CD4-positive, alpha-beta T cell treated with Interferon gamma for 1 hour (primary cell): ENCODE data around the gene ICAM2.

Source experiments
- DNase-seq: peaks from one replicate; pipeline ENCODE4 v3.0.0-alpha.2; 2020

The ICAM2 gene

DNA sequence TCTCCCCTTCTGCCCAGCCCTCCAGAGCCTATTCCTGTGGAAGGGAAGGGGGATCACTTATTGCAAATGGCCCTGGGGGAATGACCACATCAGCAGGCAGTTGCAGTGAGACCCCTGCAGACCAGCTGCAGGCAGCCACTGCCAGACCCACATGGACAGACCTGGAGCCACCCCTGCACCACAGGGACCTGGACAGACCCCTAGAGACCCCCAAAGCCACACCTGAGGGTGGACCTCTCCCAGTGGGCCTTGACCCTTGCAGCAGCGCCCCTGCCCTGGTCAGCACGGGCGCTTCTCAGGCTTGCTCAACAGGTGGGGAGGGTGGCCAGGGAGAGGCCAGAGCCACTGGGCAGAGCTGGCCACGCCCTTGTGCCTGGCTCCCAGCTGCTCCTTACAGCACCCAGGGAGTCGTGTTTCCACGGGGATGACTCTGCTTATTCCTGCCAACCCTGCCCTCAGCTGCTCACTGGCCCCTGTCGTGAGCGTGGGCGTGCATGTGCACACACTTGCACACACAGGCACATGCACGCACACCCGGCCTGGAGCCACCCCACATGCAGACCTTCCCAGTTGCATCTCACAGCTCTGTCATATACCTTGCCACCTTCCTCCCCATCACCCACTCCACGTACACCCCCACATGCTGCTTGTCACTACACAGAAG, 46.4 kb downstream of the ICAM2 start:
- DNase-seq = no peak

DNA sequence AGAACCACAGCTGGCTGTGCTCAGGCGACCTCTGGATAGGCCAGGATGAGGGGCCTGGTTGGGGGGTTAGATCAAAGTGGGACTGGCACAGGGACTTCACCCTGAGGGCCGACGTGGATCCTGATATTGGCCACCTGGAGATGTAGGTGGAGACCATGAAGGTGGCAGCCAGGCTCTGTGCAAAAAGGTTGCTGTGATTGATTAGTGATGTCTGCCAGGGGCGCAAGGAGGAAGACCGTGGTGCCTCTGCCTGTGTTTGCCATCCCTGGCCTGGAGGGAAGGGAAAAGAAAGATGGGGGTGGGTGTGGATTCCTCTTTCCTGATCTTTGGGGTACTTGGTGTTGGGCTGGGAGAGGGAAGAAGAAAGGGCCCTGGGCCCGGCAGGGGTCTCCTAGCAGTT, 47.2 kb downstream of the ICAM2 start:
- no peak for DNase-seq

DNA sequence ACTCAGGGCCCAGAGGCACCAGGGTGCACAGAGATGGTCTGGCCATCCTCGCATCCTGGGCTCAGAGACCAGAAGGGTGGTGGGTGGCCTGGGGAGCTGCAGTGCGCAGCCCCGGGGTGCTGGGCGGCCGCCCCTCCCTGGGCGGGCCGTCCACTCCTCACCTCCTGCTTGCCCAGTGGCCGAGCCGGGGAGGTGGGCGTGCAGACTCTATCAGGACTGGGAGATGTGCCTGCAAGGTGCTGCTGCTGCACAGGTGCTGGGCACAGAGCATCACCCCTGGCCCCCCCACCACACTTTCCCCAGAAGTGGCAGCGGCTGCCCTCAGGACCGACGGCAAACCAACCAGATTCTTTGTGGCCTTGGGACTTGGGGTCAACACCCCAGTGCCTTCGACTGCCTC, 47.6 kb downstream of the ICAM2 start, which contains the start of gene SCN4A:
TSS of gene SCN4A (minus strand) at position 123 of the 400 bp plus-strand sequence. CDS start at position 46, 77 bp downstream.
- no peak for DNase-seq

DNA sequence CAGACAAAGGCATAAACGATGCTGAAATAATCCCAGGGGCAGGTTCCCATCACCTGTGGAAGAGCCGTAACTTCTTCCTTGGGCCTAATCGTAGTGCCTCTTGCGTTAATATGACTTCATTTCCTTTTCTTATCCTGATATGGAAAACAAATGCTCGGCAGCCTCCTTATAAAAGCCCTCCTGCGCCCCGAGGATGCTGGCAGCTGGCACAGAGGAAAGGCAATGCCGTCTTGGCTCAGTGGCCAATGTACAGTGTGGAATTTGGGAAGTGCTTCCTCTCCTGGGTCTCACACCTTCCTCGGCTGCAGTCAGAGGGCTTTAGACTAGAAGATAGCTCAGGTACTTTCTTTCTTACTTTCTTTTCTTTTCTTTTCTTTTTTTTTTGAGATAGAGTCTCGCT, 51.2 kb downstream of the ICAM2 start:
- no peak for DNase-seq

DNA sequence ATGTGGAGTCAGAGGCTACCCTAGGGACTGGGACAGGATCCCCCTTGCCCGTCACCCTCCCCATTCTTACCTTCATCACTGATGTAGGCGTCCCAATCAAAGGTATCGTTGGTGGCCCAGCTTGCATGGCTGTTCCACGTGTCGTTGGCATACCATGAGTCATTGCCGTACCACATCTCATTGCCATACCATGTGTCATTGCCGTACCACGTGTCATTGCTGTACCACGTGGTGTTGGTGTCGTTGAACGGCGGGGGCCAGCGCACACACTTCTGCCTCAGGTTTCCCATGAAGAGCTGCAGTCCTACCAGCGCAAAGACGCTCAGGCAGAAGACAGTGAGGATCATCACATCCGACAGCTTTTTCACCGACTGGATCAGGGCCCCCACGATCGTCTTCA, 52.5 kb downstream of the ICAM2 start:
- DNase-seq = no peak

DNA sequence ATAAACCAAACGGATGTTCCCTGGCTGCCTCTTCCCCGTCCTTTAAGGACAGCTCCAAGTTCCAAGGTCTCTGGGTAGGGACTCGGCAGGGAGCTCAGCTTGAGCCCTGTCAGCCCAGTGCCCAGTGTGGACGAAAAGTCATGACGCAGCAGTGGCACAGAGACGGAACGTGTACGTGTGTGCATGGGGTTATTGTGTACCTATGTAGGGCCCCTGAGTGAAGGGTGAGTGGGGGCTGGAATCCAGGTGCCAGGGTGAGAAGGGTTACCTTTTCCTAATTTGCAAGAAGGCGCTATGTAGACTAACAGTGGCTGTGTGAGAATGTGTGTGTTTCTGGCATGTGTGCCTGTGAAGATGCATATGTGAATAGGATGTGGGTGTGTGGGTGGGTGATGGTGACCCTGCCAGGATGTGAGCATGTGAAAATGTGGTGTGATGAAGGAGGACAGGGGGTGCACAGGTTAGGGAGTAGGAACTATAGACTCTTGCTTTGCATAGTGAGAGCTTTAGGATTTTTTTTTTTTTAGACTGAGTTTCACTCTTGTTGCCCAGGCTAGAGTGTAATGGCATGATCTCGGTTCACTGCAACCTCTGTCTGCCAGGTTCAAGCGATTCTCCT, 53.7 kb downstream of the ICAM2 start:
- DNase-seq = peak; percentile 24

DNA sequence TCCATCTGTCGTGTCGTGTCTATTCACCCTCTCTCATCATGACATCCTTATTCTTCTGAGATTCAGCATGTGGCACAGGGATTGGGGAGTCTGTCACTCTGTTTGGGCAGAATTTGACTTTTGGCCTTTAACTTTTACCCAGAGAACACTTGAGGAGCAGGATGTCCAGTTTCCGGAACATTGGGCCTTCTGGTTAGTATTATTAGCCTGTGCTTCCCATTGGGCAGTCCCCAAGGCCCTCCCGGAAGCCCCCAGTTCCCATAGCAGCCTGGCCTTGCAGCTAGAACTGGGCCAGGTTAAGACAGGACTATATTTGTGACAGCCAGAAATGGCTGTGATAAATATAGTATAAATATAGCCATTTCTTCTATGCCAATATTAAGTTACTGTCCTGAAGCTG, 57.3 kb downstream of the ICAM2 start:
- no peak for DNase-seq

DNA sequence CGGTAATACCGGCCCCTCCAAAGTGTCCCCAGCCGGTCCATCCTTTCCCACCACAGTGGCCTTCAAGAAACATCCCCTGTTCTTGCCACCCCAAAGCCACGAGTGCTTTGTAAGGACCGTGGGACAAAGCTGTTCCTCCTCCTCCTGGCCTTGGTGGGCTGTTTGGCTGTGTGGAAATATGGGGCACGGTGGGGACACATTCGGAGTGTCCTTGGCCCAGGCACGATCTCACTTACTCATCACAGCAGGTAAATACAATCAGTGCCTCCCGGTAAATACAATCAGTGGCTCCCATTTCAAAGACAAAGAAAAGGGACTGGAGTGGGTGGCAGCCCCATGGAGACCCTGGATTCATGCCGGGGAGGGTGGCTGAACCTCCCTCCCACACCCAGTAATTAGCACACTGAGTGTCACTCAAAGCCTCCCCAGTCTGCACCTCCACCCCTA, 58.1 kb downstream of the ICAM2 start:
- DNase-seq = no peak

DNA sequence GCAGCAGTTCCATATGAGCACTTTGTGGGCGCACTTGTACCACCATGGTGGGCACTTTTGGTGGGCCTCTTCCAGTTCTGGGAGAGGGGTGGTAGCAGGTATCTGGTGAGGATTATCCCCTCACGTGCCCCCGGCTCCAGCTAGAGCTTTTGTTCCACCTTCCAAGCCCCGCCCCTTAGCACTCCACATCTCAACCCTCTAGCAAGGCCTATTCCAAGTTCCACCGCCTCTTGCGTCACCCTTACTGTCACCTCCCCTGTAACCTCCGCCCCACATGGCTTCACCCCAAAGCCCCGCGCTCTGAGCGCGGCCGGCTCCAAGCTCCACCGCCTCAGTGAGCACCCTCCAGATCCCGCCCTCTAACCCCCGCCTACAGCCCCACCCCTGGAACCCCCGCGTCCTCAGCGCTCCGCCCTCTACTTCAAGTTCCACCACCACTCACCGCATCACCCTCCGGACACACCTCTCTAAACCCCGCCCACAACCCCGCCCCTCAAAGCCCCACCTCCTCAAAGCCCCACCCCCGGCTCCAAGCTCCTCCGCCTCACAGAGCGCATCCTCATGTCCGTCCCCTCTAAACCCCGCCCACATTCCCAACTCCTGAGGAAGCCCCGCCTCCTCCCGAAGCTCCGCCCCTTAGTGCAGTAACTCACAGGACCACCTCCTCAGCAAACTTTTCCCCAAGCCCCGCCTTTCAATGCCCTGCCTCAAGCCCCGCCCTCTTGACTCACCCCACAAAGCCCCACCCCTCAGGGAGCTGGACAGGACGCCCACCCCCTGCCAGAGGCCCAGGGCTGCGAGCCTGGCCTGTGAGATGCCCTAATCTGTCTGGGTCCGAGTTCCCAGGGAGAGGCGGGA, 58.8 kb downstream of the ICAM2 start:
- peak; percentile 67 for DNase-seq

DNA sequence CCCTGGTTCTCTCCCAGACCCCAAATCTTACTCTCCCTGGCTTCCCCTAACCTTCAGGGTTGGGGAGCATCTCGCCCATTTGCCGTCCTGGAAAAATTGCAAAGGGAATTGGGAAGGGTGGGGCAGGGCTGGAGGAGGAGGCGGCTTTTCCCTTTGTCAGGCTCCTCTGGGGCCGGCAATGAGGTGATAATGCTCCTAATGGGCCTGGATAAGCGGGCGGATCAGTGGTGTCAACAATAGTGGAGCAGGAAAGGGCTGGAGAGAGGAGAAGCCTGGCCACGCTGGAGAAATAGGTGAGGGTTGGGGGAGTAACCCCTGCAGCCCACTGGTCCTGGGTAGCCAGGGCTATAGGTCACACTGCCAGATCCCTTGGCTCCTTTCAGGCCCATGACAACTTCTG, 60.0 kb downstream of the ICAM2 start:
- no peak for DNase-seq

DNA sequence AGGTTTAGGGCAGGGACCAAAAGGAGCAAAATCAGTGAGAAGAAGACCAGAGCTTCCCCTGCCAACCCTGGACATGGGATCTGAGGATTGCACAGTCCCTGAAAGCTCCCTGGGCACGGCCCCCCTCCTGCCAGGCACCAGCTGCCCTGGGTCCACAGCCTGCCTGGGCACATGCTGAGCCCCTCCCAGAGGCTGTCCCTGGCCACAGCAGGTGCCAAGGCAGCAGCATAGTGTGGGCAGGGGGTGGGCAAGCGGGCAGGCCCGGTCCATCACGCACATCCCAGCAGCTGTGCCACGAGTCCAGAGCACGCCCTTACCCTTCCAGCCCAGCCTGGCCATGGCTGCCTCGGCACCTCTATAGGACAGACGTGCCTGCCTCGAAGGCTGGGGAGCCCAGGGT, 60.4 kb downstream of the ICAM2 start:
- no peak for DNase-seq

DNA sequence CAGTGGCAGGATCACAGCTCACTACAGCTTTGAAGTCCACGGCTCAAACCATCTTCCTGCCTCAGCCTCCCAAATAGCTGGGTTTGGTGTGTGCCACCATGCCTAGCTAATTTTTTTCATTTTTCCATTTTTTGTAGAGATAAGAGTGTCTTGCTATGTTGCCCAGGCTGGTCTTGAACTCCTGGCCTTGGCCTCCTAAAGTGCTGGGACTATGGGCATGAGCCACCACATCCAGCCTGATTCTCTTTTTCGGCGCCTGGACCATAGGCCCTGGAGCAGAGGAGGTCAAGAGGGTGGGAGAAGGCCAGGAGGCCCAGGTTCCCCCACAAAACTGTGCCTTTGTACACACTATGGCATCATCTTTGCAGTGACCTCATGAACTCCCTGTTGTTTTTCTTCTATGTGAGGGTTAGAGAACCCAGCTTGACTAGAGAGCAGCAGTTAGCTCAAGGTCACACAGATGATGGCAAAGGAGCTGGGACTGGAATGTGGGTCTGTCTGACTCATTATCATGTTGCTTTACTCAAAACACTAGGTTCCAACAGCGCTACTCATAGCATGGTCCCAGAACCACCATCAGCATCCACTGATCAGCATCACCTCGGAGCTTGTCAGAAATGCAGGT, 64.0 kb downstream of the ICAM2 start:
- no peak for DNase-seq

DNA sequence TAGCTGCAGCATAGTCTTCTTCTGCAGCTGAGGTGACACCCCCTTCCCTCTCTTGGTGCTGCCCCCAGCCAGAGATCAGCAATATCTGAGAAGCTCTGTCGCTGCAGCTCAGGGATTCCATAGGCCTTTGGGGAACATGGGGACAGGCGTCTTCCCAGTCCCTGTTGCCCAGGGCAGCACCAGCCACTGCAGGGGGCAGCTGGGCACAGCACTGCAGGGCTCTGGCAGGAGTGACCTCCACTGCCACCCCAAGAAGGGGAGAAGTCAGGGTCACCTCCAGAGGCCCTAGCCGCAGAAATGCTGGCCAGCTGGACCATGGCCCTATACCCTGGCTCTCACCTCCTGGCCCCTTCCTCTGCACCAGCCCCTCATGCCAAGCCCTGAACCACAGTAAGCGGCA, 64.6 kb downstream of the ICAM2 start:
- no peak for DNase-seq

DNA sequence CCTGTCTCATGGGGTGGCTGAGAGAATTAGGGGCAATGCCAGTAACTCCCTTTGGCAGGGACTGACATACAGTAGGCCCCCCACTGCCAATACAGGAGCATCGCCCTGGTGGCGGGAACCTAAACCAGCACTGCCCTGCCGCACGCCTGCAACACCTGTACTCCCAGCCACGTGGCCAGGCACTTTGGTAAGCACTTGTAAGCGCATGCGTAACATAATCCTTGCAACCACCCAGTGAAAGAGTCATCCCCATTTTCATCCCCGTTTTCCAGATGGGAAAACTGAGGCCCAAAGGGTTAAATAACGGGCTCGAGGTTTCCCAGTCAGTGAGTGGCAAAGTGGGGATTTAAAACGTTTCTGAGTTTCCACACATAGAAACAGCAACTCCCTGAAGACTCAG, 65.2 kb downstream of the ICAM2 start:
- no peak for DNase-seq

DNA sequence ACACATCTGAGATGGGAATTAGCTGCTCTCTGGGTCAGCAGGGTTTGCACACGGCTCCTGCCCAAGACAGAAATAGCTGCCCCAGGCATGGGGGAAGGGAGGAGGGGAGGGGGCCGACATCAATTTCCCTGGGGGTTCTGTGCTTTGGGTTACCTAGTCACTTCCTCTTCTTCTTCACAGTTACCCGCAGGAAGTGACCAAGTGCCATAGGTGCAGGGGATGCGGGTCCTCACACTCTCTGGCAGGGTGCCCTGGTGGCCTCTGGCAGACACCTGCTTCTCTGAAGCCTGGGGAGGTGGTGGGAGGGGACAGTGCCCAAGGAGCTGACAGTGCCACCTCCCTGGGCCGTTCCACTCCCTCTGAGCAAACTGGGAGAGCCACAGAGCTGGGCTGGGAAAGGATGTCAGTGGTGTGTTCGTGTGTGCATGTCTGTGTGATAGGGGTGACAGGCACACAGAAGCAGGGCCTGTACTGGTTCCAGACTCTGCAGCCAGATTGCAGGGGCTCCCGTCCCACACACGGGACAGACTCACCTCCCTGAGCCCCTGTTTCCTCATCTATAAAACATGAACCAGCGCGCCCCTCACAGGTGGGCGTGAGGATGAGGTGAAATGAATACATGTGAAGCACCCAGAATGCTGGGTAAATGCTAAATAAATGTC, 65.9 kb downstream of the ICAM2 start:
- DNase-seq = peak; percentile 67
